Natural killer cell (primary cell): ENCODE results near the gene DRC7. TPM values are rescaled to one million over a fixed set of nuclear protein-coding genes. Genes with fewer than 3 reads are reported as not detected.

Source experiments
- ATAC-seq, 3 donors: fragments of 150-1000 bp in 2 of 3; fragments of 200-7000 bp in 1 of 3; cut with Tn5 transposase; 1 replicate in 1 of 3; 2 replicates in 2 of 3; pipeline ENCODE4 v1.10.0; 2021; ENCODE audit warnings: mild to moderate bottlenecking in 2 of 3, moderate library complexity in 2 of 3
- DNase-seq, 2 donors: peaks; one replicate each; pipeline versions ENCODE4 v3.0.0 to v3.0.0-alpha.2; 2013 to 2021; ENCODE audit warnings: mixed read lengths in 1 of 2
- H3K27ac ChIP-seq: one replicate; pipeline ENCODE4 v1.5.1; 2013; ENCODE audit warnings: mild to moderate bottlenecking, low read length
- H3K27me3 ChIP-seq: one replicate; pipeline ENCODE4 v1.6.1; 2013; ENCODE audit warnings: low read length; ENCODE audit not compliant: control insufficient read depth, insufficient read depth
- H3K36me3 ChIP-seq: one replicate; pipeline ENCODE4 v1.6.1; 2013; ENCODE audit warnings: low read length; ENCODE audit not compliant: control insufficient read depth, insufficient read depth
- H3K4me1 ChIP-seq: one replicate; pipeline ENCODE4 v1.6.1; 2013; ENCODE audit warnings: low read length; ENCODE audit not compliant: control insufficient read depth, insufficient read depth
- H3K4me3 ChIP-seq: one replicate; pipeline ENCODE4 v1.5.1; 2013; ENCODE audit warnings: low read length
- H3K9me3 ChIP-seq: one replicate; pipeline ENCODE4 v1.6.1; 2013; ENCODE audit warnings: low read length; ENCODE audit not compliant: control insufficient read depth, insufficient read depth
- H3K27ac Mint-ChIP-seq, 2 donors: one replicate each; pipeline ENCODE4 v1.8.0; 2022; ENCODE audit warnings: mild to moderate bottlenecking in 2 of 2, mixed read lengths in 2 of 2, moderate library complexity in 1 of 2
- H3K27me3 Mint-ChIP-seq, 2 donors: one replicate each; pipeline ENCODE4 v1.8.0; 2022; ENCODE audit warnings: low read depth in 2 of 2, mixed read lengths in 2 of 2
- H3K36me3 Mint-ChIP-seq: one replicate; pipeline ENCODE4 v1.8.0; 2022; ENCODE audit warnings: mixed read lengths
- H3K4me1 Mint-ChIP-seq, 2 donors: one replicate each; pipeline ENCODE4 v1.8.0; 2022; ENCODE audit warnings: mixed read lengths in 2 of 2
- H3K4me3 Mint-ChIP-seq: one replicate; pipeline ENCODE4 v1.8.0; 2022; ENCODE audit warnings: mild to moderate bottlenecking, moderate library complexity, mixed read lengths
- H3K9me3 Mint-ChIP-seq, 2 donors: one replicate each; pipeline ENCODE4 v1.8.0; 2022; ENCODE audit warnings: mixed read lengths in 2 of 2
- CTCF ChIP-seq: fragments of 200-600 bp; IDR thresholded peaks from one replicate; pipeline ENCODE4 v1.8.0; 2022; ENCODE audit warnings: antibody characterized with exemption
- WGBS: methylation state at CpG from one replicate; pipeline ENCODE4 v1.1.7; 2013; ENCODE audit warnings: missing lambda C conversion rate; ENCODE audit not compliant: insufficient coverage; 5-methylcytosine and 5-hydroxymethylcytosine counted together
- intact Hi-C: fragments of 100-400 bp; cut with micrococcal nuclease; formaldehyde crosslinking; loops from one replicate; pipeline ENCODE4 v1.14.2; 2022
- total RNA-seq, 4 donors: library from RNA; stranded (reverse); fragments of 120-200 nt in 1 of 4; gene quantifications; one replicate each; pipeline versions ENCODE4 v1.2.3 to v1.2.4, GENCODE V29; 2013 to 2022

DRC7 gene
- total RNA-seq, 3 donors from 2014 or later (not counting 1 experiment from before 2014, with no cell fraction given) = 0.33 TPM; not detected in 2

GRCh38 chr16:57648581-57649442, 45.8 kb upstream of the DRC7 start:
- H3K4me1 ChIP-seq = peaks cover 98% of the 10 kb centered on the region
- Mint-ChIP-seq H3K4me3 (peak overlapping the region; percentile 93), H3K27ac (peak overlapping the region; percentile 91 to 96), H3K9me3 (no peaks in the 10 kb centered on the region), H3K4me1 (peaks cover 65 to 66% of the 10 kb centered on the region in 2 donors), H3K36me3 (peaks cover 11% of the 10 kb centered on the region), H3K27me3 (no peaks in the 10 kb centered on the region)
- intact Hi-C loops = loop anchor here (1.0 to 5.0 kb wide), 7 partner anchors 18 to 117 kb away; partner anchors contain the start of gene KATNB1
- WGBS = 27% methylated on average over 18 of the region's 18 CpGs
- H3K36me3 ChIP-seq = peaks cover 38% of the 10 kb centered on the region
- DNase-seq (peak; percentile 90 to 93), ATAC-seq (peak; percentile 60 to 87 (median 66))
- peak overlapping the region; percentile 84 for H3K27ac ChIP-seq
- no peaks in the 10 kb centered on the region for H3K27me3 ChIP-seq
- H3K4me3 ChIP-seq = peak overlapping the region; percentile 54
- TF ChIP-seq CTCF = peak; percentile 100
- no peaks in the 10 kb centered on the region for H3K9me3 ChIP-seq

- H3K27ac Mint-ChIP-seq = peak overlapping the region; percentile 91 to 96
These were observed 45.2 kb upstream of the DRC7 start for GRCh38 chr16:57649443-57649751.

GRCh38 chr16:57649846-57650245, 44.8 kb upstream of the DRC7 start:
- WGBS = 81% methylated on average over 7 of the region's 7 CpGs
- H3K36me3 ChIP-seq = peaks cover 45% of the 10 kb centered on the region
- H3K4me3 Mint-ChIP-seq = peak overlapping the region; percentile 79
- no peak overlapping the region for H3K27ac ChIP-seq
- peaks cover 98% of the 10 kb centered on the region for H3K4me1 ChIP-seq
- no peak for ATAC-seq
- H3K27me3 ChIP-seq = no peaks in the 10 kb centered on the region
- H3K4me3 ChIP-seq = no peak overlapping the region
- peaks cover 11% of the 10 kb centered on the region for H3K36me3 Mint-ChIP-seq
- TF ChIP-seq CTCF = no peak
- H3K9me3 ChIP-seq = no peaks in the 10 kb centered on the region
- no peaks in the 10 kb centered on the region for H3K27me3 Mint-ChIP-seq
- peaks cover 68 to 72% of the 10 kb centered on the region in 2 donors for H3K4me1 Mint-ChIP-seq
- intact Hi-C loops = loop anchor here (1.0 to 5.0 kb wide), 7 partner anchors 17 to 118 kb away; partner anchors contain the start of gene KATNB1
- peak overlapping the region; percentile 91 to 96 for H3K27ac Mint-ChIP-seq
- no peaks in the 10 kb centered on the region for H3K9me3 Mint-ChIP-seq
- no peak for DNase-seq

More at GRCh38 chr16:57649443-57649751, 45.2 kb upstream of the DRC7 start:
- Histone ChIP-seq H3K27me3 (no peaks in the 10 kb centered on the region), H3K4me3 (peak overlapping the region; percentile 26), H3K36me3 (peaks cover 44% of the 10 kb centered on the region), H3K27ac (peak overlapping the region; percentile 20), H3K4me1 (peaks cover 98% of the 10 kb centered on the region), H3K9me3 (no peaks in the 10 kb centered on the region)
- TF ChIP-seq CTCF = no peak
- Mint-ChIP-seq H3K9me3 (no peaks in the 10 kb centered on the region), H3K4me3 (peak overlapping the region; percentile 93), H3K36me3 (peaks cover 11% of the 10 kb centered on the region), H3K27me3 (no peaks in the 10 kb centered on the region), H3K4me1 (peaks cover 68 to 70% of the 10 kb centered on the region in 2 donors)
- DNase-seq = no peak
- WGBS = 72% methylated on average over 6 of the region's 6 CpGs
- intact Hi-C loops = loop anchor here (1.0 to 5.0 kb wide), 7 partner anchors 17 to 117 kb away; partner anchors contain the start of gene KATNB1
- ATAC-seq = no peak
